Neural cell (in vitro differentiated cells): ENCODE measurements around the gene DCXR.

Source experiments
- EP300 ChIP-seq: fragments of 450-650 bp; conservative IDR thresholded peaks from 2 replicates; pipeline ENCODE4 v1.6.1; 2014; ENCODE audit warnings: antibody characterized with exemption, mild to moderate bottlenecking, moderate library complexity; ENCODE audit not compliant: poor library complexity, severe bottlenecking
- EZH2 ChIP-seq: fragments of 200-600, 300-800 bp; shearing (Covaris generic), sonication (generic); IDR thresholded peaks from 2 replicates; pipeline ENCODE4 v1.6.1; 2014; ENCODE audit warnings: antibody characterized with exemption, low read length, borderline replicate concordance, mild to moderate bottlenecking; ENCODE audit not compliant: insufficient read depth, poor library complexity, severe bottlenecking
- MXI1 ChIP-seq: fragments of 450-650 bp; conservative IDR thresholded peaks from 2 replicates; pipeline ENCODE4 v1.6.1; 2014; ENCODE audit warnings: antibody characterized with exemption, mild to moderate bottlenecking; ENCODE audit not compliant: poor library complexity, severe bottlenecking
- POLR2AphosphoS5 ChIP-seq: IDR thresholded peaks from 2 replicates; pipeline ENCODE4 v1.6.1; 2012
- TAF1 ChIP-seq: IDR thresholded peaks from 2 replicates; pipeline ENCODE4 v1.6.1; 2012; ENCODE audit warnings: low read depth
- TF ChIP-seq, protein P1 (sequence below): fragments of 450-650 bp; IDR thresholded peaks from 2 replicates; pipeline ENCODE4 v1.5.1; 2014; ENCODE audit warnings: antibody characterized with exemption, mild to moderate bottlenecking, moderate library complexity; ENCODE audit not compliant: poor library complexity, severe bottlenecking
- TF ChIP-seq, protein P2 (sequence below): IDR thresholded peaks from 2 replicates; pipeline ENCODE4 v1.6.1; 2012; ENCODE audit warnings: borderline replicate concordance

DNA sequence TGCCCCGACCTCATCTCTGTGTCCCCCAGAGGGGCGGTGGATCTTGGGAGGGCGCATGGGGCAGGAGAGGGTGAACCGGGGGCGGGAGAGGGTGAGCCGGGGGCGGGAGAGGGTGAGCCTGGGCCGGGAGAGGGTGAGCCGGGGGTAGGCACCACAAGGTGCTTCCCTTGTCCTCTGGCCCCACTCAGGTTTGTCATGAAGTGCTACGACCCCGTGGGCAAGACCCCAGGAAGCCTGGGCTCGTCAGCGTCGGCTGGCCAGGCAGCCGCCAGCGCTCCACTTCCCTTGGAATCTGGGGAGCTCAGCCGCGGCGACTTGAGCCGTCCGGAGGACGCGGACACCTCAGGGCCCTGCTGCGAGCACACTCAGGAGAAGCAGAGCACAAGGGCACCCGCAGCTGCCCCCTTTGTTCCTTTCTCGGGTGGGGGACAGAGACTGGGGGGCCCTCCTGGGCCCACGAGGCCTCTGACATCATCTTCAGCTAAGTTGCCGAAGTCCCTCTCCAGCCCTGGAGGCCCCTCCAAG is 41.2 kb downstream of the DCXR start:
- TF ChIP-seq MXI1 = no peak
- TF ChIP-seq, protein P1, sequence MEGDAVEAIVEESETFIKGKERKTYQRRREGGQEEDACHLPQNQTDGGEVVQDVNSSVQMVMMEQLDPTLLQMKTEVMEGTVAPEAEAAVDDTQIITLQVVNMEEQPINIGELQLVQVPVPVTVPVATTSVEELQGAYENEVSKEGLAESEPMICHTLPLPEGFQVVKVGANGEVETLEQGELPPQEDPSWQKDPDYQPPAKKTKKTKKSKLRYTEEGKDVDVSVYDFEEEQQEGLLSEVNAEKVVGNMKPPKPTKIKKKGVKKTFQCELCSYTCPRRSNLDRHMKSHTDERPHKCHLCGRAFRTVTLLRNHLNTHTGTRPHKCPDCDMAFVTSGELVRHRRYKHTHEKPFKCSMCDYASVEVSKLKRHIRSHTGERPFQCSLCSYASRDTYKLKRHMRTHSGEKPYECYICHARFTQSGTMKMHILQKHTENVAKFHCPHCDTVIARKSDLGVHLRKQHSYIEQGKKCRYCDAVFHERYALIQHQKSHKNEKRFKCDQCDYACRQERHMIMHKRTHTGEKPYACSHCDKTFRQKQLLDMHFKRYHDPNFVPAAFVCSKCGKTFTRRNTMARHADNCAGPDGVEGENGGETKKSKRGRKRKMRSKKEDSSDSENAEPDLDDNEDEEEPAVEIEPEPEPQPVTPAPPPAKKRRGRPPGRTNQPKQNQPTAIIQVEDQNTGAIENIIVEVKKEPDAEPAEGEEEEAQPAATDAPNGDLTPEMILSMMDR = no peak
- TF ChIP-seq POLR2AphosphoS5 = no peak
- TF ChIP-seq TAF1 = no peak
- no peak for TF ChIP-seq EP300
- no peak for TF ChIP-seq EZH2
- TF ChIP-seq, protein P2, sequence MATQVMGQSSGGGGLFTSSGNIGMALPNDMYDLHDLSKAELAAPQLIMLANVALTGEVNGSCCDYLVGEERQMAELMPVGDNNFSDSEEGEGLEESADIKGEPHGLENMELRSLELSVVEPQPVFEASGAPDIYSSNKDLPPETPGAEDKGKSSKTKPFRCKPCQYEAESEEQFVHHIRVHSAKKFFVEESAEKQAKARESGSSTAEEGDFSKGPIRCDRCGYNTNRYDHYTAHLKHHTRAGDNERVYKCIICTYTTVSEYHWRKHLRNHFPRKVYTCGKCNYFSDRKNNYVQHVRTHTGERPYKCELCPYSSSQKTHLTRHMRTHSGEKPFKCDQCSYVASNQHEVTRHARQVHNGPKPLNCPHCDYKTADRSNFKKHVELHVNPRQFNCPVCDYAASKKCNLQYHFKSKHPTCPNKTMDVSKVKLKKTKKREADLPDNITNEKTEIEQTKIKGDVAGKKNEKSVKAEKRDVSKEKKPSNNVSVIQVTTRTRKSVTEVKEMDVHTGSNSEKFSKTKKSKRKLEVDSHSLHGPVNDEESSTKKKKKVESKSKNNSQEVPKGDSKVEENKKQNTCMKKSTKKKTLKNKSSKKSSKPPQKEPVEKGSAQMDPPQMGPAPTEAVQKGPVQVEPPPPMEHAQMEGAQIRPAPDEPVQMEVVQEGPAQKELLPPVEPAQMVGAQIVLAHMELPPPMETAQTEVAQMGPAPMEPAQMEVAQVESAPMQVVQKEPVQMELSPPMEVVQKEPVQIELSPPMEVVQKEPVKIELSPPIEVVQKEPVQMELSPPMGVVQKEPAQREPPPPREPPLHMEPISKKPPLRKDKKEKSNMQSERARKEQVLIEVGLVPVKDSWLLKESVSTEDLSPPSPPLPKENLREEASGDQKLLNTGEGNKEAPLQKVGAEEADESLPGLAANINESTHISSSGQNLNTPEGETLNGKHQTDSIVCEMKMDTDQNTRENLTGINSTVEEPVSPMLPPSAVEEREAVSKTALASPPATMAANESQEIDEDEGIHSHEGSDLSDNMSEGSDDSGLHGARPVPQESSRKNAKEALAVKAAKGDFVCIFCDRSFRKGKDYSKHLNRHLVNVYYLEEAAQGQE = no peak
